Activated CD4-positive, CD25-positive, alpha-beta regulatory T cell treated with anti-CD3 and anti-CD28 coated beads, Interleukin-2, amount 50 U/mL, for 16 hours (primary cell): Measurements from ENCODE around the gene TSPAN13.

ENCODE experiments used
- DNase-seq: peaks from one replicate; pipeline ENCODE4 v3.0.0-alpha.2; 2020; ENCODE audit warnings: low read depth, low spot score

The TSPAN13 gene

GRCh38 chr7:16774986-16775385 lies 21.4 kb downstream of the TSPAN13 start:
- no peak for DNase-seq

GRCh38 chr7:16776053-16776452 lies 22.5 kb downstream of the TSPAN13 start:
- no peak for DNase-seq

GRCh38 chr7:16778476-16778875 lies 24.9 kb downstream of the TSPAN13 start:
- DNase-seq, result no peak

DNA sequence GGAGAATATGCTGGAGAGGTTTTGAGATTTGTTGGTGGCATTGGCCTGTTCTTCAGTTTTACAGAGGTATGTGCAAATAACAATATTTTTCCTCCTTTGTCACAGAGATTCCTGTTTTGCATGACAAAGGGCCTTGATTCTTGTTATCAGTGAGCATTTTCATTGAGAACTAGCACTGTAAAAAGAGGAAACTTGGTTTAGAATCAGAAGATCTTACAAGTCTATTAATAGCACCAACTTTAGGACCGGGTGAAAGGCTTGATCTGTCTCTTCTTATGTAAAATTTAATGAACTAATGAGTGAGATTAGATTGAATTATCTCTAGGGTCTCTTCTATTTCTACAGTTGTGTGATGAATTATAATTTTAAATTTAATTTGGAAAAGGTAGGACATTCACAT lies 25.5 kb downstream of the TSPAN13 start:
- DNase-seq, result no peak

- no peak for DNase-seq
These were observed 27.0 kb downstream of the TSPAN13 start for GRCh38 chr7:16780596-16780995.

DNA sequence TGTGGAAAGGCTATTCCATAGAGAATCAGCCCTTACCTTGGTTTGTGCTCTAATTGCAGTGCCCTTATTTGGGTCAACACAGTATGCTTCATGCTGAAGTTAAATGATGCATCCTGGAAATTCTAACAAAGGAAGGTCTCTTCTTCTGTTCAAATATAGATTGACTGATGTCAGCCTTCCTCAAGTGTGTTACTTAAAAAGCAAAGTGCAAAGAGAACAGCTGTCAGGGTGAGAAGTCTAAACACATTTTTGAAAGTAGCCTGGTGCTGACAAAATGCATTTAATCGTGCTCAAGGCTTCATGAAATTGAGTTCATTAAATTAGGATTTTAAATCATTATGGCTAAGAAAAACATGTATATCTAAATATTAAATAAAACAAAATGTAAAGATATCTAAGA lies 31.8 kb downstream of the TSPAN13 start:
- no peak for DNase-seq

DNA sequence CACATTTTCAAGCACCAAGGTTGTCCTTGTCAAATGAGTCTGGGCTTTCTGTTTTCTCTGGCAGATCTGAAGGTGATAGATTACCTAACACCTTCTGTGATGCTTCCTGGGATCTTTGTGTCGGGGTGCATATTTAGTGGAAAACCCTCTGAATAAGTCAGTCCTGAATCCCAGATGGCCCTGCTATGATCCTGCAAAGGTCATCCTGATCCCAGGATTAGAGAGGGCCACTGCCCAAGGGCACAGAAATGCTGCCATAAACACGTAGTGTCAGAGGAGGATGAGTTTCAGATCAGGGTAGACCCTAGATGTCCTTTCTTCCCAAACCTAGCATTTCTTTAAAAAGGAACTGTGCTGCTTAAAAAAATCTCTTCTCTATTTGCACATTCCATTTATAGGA lies 32.3 kb downstream of the TSPAN13 start:
- no peak for DNase-seq

DNA sequence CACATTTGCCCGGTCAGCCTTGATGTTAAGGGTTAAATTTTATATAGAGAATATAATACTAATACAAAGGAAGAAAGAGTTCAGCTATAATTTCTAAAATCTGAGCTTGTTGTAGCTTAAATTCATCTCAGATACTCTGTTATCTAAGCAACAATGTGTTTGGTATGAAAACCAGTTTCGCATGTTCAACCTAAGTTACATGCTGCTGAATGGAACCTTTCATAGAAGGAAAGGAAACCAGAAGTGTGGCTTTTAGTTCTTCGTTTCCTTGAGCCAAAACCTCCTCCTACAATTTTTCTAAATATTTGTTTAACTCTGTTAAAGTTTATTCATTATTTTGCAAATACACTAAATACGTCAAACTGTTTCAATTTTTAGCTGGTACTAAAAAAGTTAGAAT lies 32.7 kb downstream of the TSPAN13 start:
- DNase-seq, result no peak

DNA sequence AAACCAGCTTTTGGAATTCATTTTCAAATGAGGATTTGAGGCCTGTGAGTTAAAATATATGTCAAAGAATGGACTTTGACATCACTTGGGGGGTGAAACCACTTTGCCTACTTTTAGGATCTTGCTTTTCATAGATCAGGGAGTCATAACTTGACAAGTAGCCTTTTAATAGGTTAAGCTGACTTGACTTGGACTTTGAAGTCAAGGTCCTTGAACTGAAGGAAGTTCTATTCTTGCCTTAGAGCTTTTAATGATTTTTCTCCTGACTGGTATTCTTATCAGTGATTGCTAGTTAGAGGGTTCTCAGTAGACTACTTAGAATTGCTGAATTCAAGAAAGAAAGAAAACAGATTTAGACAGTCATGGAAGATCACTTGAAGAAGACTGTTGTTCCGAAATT lies 33.6 kb downstream of the TSPAN13 start:
- no peak for DNase-seq

- DNase-seq, result no peak
These were observed 37.5 kb downstream of the TSPAN13 start for GRCh38 chr7:16791071-16791470.

DNA sequence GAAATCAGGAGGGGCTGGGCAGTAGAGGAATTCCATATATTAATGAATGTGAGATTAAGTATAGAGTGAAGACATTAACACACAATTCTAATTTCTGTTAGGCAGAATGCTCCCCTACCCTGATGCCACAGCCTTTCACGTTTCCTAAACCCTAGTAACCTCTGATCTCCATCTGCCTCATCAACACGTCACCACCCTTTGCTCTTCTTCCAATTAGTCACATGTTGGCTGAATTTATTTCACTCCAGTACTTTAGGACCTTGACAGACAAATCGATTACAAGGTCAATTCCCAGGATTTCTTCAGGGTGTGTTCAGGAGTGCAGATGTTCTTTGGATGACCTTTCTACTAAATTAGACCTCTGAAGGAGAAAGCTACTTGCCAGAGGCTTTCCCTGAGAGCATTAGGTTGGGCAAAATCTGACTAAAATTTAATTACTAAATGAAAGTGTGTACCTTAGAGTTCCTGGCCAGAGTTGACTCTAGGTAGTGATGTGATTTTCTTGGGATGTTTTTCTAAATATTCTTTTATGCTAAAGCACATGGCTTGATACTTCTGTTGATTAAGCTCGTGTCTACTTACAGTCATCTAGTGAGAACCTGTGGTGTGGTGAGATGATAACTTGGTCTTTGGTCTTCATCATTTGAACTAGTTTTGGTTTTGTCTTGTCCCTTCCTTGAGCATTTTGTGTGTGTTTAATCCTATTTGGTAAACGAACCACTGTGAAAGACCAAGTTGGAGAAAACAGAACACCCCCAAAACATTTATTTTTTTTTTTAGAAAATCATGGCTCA lies 38.5 kb downstream of the TSPAN13 start:
- no peak for DNase-seq

GRCh38 chr7:16794986-16795385 lies 41.4 kb downstream of the TSPAN13 start:
- DNase-seq, result no peak

DNA sequence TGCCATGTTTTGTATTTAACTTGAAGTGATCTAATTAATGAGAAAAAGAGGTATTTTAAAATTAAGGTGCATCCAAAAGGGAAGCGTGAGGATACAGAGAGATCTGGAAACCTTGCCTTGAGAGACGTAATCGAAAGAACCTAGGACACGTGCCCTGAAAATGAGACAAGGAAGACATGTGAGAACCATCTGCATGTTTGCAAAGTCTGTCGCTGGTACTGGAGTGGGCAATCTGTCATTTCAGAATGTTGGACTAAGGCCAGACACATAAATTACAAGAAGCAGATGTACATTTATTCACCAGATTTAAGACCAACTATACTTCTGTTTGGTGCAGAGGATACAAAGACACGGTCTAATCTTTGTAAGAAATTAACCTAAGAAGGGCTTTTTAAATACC lies 42.1 kb downstream of the TSPAN13 start:
- no peak for DNase-seq

DNA sequence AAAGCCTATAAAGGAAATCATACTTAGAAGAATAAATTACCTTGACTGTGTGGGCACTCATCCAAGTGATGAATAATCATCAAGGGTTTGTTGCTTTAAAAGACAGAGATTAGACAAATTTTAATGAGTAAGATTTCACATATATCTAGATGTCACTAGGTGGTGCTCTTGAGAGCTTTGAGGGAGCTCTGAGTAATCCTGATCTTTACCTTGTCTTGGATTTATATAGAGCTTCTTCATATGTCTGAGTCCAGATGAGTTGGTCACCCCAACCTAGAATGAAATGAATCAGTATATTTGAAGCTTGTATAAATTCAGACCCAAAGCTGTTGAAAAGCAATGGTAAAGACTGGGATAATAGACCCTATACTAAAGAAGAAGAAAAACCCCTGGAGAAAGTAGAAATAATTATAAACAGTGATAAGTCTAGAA lies 47.6 kb downstream of the TSPAN13 start:
- no peak for DNase-seq

DNA sequence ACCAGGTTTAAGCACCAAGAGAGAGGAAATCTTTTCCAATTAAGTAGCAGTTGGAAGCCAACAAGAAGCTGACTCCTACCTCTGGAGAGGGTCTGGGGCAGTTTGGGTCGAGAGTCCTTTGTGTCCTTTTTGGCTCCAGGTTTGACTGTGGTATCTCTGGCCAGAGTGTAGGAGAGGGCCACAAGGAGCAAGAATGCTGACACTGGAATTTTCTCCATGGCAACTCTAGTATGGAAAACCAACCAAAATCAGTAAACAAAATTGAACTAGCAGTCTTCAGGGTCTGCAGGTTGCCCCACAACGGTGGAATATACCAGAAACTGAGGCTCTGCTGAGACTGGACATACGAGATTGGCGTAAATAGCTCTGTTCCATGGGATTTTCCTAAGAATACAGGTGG lies 48.0 kb downstream of the TSPAN13 start:
- no peak for DNase-seq

DNA sequence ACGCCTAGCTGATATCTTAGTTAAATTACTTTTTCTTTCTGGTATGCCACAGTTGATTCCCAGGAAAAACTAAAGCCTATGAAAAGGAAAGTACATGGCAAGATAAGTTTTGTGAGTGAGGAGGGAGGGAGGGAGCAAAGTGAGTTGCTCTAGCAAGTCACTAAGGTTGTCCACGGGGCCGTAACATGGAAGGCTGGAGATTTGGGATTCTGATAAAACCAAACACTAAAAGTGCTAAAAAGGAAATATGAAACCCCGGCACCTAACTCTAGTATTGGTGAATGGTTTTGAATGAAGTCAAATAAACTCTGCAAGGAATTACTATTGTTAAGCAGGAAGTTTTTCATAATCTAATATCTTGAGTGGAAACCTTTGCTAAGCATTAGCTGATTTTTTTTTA lies 49.6 kb downstream of the TSPAN13 start:
- DNase-seq, result no peak

DNA sequence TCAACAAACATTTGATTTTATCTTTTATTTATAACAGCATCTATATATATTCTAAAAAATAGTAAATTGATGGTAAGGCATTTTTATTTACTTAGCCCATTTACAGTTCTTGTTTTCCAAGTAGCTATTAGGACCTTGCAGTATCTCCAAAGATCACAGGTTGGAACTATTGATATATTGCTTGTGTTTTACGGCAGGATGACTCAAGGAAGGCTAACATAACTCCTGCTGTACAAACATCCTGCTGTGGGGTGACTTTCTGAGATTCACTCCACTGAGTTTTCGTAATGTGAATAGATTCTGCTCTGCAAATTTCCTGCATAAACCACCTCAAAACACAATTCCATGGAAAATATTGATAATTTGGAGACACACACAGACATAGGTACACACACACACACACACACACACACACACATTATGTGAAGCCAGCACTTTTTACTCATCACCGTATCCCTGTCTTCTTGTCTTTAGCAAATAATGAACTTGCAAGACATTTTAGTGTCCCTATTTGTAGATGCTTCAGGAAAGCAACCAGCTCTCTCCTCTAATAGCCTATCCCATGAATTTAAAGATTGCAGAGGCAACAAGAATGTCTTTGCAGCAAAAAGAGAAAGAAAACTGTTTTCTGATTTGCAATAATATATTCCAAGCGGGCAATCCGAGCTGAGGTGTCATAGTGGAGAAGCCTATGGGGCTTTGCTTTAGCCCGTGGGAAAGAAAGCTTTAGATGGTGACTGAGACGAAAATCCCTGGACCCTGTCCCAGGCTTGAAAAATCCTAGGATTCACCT lies 50.5 kb downstream of the TSPAN13 start:
- no peak for DNase-seq

DNA sequence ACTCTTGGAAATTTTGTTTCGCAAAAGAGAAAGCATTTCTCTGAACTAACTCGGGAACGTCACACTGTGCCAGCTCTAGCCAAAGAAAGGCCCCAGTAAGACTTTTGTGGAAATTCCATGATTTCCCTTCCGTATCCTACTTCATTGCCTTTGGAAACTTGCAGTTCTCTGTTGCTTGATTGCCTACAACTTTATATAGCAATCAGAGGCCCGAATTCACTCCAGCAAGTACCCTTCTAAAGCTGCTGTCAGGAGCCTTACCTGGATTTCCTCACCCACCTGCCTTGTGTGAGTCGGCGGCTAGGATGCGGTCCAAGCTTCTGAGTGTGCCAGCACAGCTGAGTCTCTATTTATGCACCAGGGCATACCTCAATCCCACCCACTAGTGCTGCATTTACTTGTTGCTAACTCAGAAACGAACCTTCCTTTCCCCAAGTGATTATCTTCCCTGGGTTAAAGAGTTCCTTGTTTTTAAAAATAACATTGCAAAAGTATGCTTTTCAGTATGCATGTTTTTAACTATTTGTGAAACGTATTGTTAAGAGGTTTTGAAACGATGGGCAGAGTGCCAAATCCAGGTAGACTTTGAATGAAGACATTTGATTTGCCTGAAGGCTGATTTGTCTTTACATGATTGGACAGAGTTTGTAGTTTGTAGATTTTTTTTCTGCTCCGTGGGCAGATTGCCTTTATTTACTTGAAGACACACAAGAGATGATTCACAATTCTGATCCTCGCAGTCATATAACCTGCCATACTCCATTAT lies 51.3 kb downstream of the TSPAN13 start, which contains the start of gene AGR2:
AGR2 (minus strand) TSS at position 326 of the 766 bp plus-strand sequence. CDS start 3,203 bp downstream, outside the sequence.
- no peak for DNase-seq

GRCh38 chr7:16805441-16805840 lies 51.9 kb downstream of the TSPAN13 start:
- DNase-seq, result no peak

DNA sequence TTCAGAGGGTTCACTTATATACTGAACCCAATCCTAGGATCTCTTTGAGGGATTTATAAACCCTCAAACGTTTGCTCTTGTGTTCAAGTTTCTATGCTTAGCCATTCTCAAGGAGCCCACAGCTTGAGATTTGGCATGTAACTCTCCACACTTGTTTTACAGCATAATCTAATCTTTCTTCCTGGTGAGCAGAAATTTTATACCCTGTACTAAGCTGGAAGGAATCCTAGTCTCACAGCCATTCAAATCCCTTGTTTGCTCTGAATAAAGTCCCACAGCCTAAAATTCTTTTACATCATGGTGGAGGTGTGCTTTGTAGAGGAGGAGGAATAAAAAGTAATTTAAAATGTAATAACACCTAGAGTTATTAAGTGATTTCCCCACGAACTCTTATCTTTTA lies 56.6 kb downstream of the TSPAN13 start:
- DNase-seq, result no peak

DNA sequence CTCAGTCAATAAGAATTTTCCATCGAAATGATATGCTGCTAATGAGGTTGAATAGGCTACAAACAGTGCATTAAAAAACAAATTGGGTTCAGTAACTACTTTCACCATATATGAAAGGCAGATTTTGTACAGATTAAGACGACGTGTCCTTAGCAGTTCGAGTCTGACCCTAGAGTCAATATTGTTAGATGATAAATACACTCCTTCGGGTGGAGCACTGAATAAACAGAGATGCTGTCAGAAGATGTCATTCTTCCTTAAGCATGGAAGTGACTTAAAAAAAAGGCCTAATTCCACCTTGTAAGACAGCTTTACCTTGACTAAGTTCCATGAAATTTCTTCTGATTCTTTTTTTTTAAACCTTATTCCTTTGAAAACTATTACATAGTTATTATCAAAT lies 57.0 kb downstream of the TSPAN13 start:
- no peak for DNase-seq

- no peak for DNase-seq
These were observed 58.0 kb downstream of the TSPAN13 start for GRCh38 chr7:16811551-16811950.
